Urinary bladder (tissue), 4 donors: ENCODE data around the gene DNAJC11. TPM values are rescaled to one million over a fixed set of nuclear protein-coding genes. Genes with fewer than 3 reads are reported as not detected.

Experiments
- DNase-seq: peaks from one replicate; pipeline ENCODE4 v3.0.0-alpha.2; 2015; ENCODE audit errors: extremely low spot score
- H3K27ac ChIP-seq: one replicate; pipeline ENCODE4 v1.5.1; 2013; ENCODE audit warnings: low read depth, mild to moderate bottlenecking, moderate library complexity
- H3K36me3 ChIP-seq: one replicate; pipeline ENCODE4 v1.6.1; 2013; ENCODE audit warnings: mild to moderate bottlenecking, moderate library complexity; ENCODE audit not compliant: insufficient read depth
- H3K4me1 ChIP-seq: one replicate; pipeline ENCODE4 v1.6.1; 2013; ENCODE audit warnings: mild to moderate bottlenecking, moderate library complexity; ENCODE audit not compliant: insufficient read depth
- H3K4me3 ChIP-seq: one replicate; pipeline ENCODE4 v1.5.1; 2013; ENCODE audit warnings: low read depth, low read length
- WGBS: extraction: QIAGEN DNeasy Blood & Tissue Kit; methylation state at CpG from one replicate; pipeline ENCODE4 v1.1.7; 2013; 5-methylcytosine and 5-hydroxymethylcytosine counted together
- polyA plus RNA-seq: library from polyadenylated mRNA; stranded (reverse); fragments of 200-250 nt; gene quantifications from one replicate; pipeline ENCODE4 v1.2.3, GENCODE V29; 2013
- total RNA-seq: library from RNA; depleted of rRNA; stranded (reverse); fragments of >200 nt; gene quantifications from one replicate; pipeline ENCODE4 v1.2.3, GENCODE V29; 2014
- donor health status: healthy with polysubstance abuse.
- donor health status: healthy.

The DNAJC11 gene
- total and polyA plus RNA-seq, 2 donors = 28.3 to 29.0 TPM

- no peak for DNase-seq
- Histone ChIP-seq H3K27ac (no peak overlapping the region), H3K36me3 (peaks cover 6% of the 10 kb centered on the region), H3K4me1 (peaks cover 2% of the 10 kb centered on the region), H3K4me3 (no peak overlapping the region)
- 88% methylated on average over 41 of the region's 41 CpGs for WGBS
Observed at GRCh38 chr1:6621429-6622391, 79.9 kb downstream of the DNAJC11 start.

DNA sequence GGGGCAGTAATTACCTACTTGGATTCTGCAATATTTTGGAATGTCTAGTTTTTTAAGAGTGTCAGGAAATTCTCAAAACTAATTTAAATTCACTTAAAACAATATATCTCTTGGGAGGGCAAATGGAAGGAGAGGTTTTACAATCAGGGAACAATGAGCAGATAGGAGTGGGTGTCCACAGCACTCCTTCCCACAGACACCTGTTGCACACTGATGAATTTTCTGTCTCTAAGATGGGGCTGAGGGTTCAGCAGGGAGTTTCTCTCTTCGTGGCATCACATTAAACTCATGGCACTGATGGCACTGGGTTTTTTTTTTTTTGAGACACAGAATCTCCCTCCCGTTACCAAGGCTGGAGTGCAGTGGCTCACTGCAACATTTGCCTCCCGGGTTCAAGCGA is 82.6 kb downstream of the DNAJC11 start:
- Histone ChIP-seq H3K4me1 (no peaks in the 10 kb centered on the region), H3K4me3 (no peak overlapping the region), H3K36me3 (peaks cover 6% of the 10 kb centered on the region), H3K27ac (no peak overlapping the region)
- DNase-seq = no peak
- WGBS = 90% methylated on average over 4 of the region's 4 CpGs

DNA sequence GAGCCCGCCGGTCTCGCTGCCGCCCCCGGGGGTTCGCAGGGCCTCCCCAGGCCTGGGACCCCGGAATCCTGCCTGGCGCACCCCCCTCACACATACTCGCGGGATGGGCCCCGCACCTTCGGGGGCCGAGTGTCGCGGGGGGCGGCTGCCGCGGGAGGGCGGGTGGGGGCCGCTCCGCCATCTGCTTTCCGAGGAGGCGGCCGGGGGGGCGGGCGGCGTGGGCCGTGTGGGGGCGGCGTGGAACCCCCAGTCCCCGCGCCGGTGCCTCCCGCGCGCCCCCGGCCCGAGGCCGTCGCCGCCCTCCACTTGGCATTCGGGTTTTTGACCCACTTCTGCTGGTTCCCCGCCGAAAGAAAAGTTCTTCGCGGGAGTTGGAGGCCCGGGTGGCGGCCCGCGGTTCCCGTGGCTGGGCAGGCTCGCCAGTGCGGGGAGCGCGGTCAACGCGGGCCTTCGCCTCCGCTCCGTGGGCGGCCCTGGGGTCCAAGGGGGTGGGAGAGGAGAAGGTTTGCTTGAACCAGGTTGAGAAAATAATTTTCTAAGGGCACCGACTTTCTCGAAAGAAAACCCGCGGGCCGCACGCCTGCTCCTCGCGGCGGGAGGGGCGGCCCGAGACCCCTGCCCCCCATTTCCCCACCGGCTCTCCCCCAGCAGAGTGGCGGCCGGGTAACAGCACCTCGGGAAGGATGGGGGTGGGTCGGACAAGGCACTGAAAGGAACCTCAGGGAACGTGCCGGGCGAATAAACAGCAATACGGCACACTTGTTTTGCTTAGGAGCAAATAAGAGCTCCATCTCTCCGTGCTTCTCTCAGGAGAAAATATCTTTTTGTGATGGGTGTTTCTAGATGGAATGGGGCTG is 86.5 kb downstream of the DNAJC11 start:
- DNase-seq = no peak
- peaks cover 3% of the 10 kb centered on the region for H3K36me3 ChIP-seq
- 1% methylated on average over 82 of the region's 82 CpGs for WGBS
- peak overlapping the region; percentile 100 for H3K4me3 ChIP-seq
- H3K4me1 ChIP-seq = peaks cover 1% of the 10 kb centered on the region
- peak overlapping the region; percentile 85 for H3K27ac ChIP-seq

DNA sequence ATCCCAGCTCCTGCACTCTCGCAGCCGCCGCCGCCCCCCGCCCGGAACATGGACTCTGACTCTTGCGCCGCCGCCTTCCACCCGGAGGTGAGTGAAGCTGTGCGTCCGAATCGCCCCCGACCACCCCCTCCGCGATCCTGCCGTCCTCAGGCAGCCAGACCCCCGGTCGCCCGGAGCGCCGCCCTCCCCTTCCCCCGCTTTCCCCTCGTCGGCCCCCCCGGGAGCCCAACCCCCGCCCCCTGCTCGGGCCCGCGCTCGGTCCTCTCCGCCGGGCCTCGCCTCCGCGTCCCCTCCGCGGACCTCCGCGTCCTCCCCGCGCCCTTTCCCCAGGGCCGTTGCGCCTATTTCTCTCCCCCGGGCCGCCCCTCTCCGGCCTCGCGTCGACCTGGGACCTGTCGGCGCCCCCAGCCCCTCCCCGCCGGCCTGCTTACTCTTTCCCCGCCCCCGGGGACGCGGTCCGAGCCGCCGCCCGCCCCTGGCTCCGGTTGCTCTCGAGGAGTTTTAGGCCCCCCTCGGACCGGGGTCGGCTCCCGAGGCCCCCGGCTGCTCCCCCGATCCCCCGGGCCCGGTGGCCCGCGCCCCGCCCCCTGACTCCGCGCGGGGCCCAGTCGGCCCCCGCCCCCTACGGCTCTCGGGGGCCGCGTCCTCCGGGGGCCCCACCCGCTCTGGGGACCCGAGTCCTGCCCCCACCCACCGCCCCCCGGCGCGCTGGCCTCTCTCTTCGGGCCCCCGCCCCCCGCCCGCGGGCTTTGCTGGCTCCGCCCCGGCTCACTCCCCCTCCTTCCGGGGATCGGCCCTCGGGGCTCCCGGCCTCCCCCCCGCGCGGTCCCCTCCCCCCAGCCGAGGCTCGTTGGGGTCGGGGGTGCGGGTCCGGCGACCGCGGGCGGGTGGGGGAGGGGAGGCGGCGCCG is 87.3 kb downstream of the DNAJC11 start:
- DNase-seq = no peak
- H3K4me3 ChIP-seq = peak overlapping the region; percentile 100
- peaks cover 1% of the 10 kb centered on the region for H3K4me1 ChIP-seq
- H3K36me3 ChIP-seq = no peaks in the 10 kb centered on the region
- H3K27ac ChIP-seq = peak overlapping the region; percentile 85
- 2% methylated on average over 108 of the region's 117 CpGs for WGBS

GRCh38 chr1:6613361-6614018 is 88.1 kb downstream of the DNAJC11 start, which contains the start of gene PHF13:
TSS of gene PHF13 (plus strand) at chr1:6613731. CDS start at chr1:6614067, 336 bp downstream.
- H3K27ac ChIP-seq = peak within 1 kb of the TSS; percentile 93
- DNase-seq = peak; percentile 95
- peak within 1 kb of the TSS; percentile 100 for H3K4me3 ChIP-seq
- peaks cover 1% of the 10 kb centered on the region for H3K4me1 ChIP-seq
- WGBS = 1% methylated on average over 84 of the region's 84 CpGs
- H3K36me3 ChIP-seq = no peaks in the 10 kb centered on the region

DNA sequence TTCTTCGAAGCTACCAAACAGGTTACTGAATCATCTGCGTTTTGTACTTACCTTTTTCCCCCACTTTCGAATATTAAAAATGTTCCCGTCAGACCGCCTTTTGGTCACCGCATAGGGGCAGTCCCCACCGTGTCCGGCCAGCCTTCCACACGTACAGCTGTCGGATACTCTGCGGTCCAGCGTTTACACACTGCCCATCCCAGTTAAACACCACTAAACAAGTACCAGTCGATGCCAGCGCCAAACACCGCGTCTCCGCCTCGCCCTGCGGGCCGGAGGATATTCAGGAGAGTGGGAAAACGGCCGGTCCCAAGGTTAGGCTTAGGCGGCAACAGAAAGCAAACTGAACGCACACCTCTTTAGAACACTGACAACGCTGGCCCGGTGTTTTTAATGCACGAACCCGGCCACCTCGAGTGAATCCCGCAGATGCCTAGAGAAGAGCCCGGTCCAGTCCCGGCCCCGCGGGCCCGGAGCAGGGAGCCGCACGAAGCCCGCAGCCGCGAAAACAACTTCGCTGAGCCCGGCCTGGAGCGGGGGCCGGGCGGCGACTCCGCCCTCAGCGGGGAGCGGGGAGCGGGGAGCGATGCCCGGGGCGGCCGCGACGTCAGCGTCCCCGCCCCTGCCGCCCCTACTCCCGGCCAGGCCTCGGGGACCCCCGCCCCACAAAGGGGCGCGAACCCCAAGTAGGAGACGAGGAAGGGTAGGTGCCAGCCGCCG is 88.8 kb downstream of the DNAJC11 start:
- H3K27ac ChIP-seq = peak overlapping the region; percentile 93
- peak overlapping the region; percentile 75 for H3K4me3 ChIP-seq
- WGBS = under 1% methylated on average over 67 of the region's 67 CpGs
- no peaks in the 10 kb centered on the region for H3K36me3 ChIP-seq
- no peak for DNase-seq
- H3K4me1 ChIP-seq = peaks cover 1% of the 10 kb centered on the region

DNA sequence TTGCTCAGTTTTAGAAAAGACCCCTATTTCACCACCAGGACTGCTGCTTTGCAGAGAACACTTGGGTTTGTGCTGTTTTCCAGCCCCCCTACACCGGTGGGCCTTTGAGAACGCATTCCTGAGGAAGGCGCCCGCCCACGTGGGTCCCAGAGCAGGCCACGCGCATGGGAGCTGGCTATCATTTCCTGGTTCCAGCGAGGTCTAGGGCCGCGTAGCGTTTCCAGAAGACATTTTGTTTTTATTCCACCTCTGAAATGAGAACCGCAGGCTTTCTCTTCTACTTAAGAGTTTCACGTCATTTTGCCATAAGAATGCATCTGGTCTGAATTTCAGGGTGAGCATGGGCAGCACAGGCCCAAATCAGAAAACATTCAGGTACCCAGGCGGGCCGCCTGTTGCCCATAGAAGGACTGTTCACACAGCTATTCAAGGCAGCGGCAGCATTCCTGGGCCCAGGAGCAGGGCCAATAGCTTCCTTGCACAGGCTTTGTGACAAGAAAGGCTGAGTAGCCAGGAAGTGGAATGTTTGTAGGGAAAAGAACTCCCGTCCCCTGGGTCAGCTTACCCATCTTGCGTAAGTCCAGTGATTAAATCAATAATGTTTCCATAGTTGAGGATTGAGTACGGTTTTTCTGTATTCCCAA is 97.6 kb downstream of the DNAJC11 start:
- DNase-seq = no peak
- H3K4me3 ChIP-seq = peak overlapping the region; percentile 9
- WGBS = 14% methylated on average over 19 of the region's 19 CpGs
- H3K36me3 ChIP-seq = no peaks in the 10 kb centered on the region
- peak overlapping the region; percentile 99 for H3K27ac ChIP-seq
- H3K4me1 ChIP-seq = no peaks in the 10 kb centered on the region

GRCh38 chr1:6603238-6603914 is 98.2 kb downstream of the DNAJC11 start:
- DNase-seq = no peak
- H3K36me3 ChIP-seq = peaks cover 1% of the 10 kb centered on the region
- H3K4me3 ChIP-seq = peak overlapping the region; percentile 77
- H3K27ac ChIP-seq = peak overlapping the region; percentile 99
- WGBS = 1% methylated on average over 36 of the region's 36 CpGs
- H3K4me1 ChIP-seq = no peaks in the 10 kb centered on the region

GRCh38 chr1:6602669-6603237 is 98.9 kb downstream of the DNAJC11 start, which contains the start of gene KLHL21:
TSS of gene KLHL21 (minus strand) at chr1:6602869. CDS start at chr1:6602817, 52 bp downstream.
- DNase-seq = no peak
- under 1% methylated on average over 84 of the region's 84 CpGs for whole genome bisulfite sequencing
- no peaks in the 10 kb centered on the region for H3K4me1 ChIP-seq
- H3K27ac ChIP-seq = peak within 1 kb of the TSS; percentile 99
- H3K36me3 ChIP-seq = peaks cover 3% of the 10 kb centered on the region
- peak within 1 kb of the TSS; percentile 77 for H3K4me3 ChIP-seq

DNA sequence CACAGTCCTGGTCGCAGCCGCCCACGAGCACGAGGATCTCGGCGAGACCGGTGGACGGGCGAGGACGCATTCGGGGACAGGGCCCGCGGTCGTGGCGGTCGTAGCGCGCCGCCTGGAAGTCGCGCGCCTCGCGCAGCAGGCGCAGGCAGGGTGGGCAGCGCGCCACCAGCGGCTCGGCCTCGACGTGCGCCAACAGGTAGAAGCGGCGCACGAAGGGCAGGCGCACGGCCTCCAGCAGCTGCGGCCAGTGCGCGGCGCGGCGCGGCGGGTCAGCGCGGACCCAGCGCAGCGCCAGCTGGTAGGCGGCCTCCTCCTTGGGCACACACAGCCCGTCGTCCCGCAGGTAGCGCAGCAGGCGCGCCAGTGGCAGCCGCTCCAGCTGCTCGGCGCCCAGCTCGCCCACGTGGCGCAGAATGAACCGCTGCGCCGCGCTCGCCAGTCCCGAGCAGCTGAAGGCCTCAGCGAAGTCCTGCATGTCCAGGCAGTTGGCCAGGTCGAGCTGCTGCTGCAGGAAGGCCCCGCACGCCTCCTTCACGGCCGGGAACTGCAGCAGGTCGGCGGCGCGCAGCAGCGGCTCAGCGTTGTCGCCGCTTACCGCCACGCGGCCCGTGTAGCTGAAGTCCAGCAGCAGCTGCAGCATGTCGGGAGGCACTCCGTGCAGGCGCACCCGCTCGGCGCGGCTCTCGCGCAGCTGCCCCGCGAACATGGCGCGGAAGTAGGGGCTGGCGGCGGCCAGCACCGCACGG is 99.5 kb downstream of the DNAJC11 start:
- Histone ChIP-seq H3K4me3 (peak overlapping the region; percentile 77), H3K4me1 (no peaks in the 10 kb centered on the region), H3K27ac (peak overlapping the region; percentile 96), H3K36me3 (peaks cover 4% of the 10 kb centered on the region)
- WGBS = under 1% methylated on average over 103 of the region's 103 CpGs
- no peak for DNase-seq
